ENCODE data around the gene NELL1.

- TF ChIP-seq POLR2A (IDR thresholded peaks at IDR 0.05) = no peak
- TF ChIP-seq, protein P1, sequence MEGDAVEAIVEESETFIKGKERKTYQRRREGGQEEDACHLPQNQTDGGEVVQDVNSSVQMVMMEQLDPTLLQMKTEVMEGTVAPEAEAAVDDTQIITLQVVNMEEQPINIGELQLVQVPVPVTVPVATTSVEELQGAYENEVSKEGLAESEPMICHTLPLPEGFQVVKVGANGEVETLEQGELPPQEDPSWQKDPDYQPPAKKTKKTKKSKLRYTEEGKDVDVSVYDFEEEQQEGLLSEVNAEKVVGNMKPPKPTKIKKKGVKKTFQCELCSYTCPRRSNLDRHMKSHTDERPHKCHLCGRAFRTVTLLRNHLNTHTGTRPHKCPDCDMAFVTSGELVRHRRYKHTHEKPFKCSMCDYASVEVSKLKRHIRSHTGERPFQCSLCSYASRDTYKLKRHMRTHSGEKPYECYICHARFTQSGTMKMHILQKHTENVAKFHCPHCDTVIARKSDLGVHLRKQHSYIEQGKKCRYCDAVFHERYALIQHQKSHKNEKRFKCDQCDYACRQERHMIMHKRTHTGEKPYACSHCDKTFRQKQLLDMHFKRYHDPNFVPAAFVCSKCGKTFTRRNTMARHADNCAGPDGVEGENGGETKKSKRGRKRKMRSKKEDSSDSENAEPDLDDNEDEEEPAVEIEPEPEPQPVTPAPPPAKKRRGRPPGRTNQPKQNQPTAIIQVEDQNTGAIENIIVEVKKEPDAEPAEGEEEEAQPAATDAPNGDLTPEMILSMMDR (IDR thresholded peaks at IDR 0.05) = no peak
These were observed 732.1 kb downstream of the NELL1 start for GRCh38 chr11:21401496-21401895.
